ENCODE results near the gene DHODH.

DNA sequence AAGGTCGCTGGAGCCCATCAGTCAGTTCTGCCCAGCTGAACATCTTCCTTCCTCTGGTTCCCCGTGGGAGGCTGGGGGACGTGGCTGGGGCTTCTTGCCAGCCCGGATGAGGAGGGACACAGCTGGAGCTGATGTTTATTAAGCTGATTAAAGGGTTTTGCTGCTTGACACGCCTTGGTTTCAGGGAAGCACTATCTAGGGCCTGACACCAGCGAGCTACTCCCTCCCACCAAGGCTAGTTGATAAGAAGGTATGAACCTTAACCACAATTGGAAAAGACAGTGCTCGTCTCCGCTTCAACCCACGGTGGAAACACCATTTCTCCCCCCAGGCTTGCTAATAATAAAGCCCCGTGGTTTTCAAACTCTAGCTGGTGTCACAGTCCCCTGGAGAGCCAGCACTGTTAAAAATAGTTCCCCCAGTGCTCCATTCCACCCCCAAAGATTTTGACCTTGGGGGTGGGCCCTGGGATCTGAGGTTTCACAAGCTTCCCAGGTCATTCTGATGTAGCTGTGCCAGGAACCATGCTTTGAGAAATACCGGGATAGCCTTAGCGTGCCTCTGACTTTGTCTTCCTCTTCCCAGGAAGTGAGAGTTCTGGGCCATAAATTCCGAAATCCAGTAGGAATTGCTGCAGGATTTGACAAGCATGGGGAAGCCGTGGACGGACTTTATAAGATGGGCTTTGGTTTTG lies 5.5 kb downstream of the DHODH start:
- TF ChIP-seq, protein P1, sequence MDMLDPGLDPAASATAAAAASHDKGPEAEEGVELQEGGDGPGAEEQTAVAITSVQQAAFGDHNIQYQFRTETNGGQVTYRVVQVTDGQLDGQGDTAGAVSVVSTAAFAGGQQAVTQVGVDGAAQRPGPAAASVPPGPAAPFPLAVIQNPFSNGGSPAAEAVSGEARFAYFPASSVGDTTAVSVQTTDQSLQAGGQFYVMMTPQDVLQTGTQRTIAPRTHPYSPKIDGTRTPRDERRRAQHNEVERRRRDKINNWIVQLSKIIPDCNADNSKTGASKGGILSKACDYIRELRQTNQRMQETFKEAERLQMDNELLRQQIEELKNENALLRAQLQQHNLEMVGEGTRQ (IDR thresholded peaks at IDR 0.05; ENCODE audit: low read depth, low read length): no peak
- no peak for TF ChIP-seq CTCF (conservative IDR thresholded peaks at IDR 0.05; ENCODE audit: low read depth, low read length)
- no peak for TF ChIP-seq MAFK (IDR thresholded peaks at IDR 0.05; ENCODE audit: low read depth, low read length)
- TF ChIP-seq POLR2A (IDR thresholded peaks at IDR 0.05; ENCODE audit: low read depth, low read length): no peak
- no peak for TF ChIP-seq RCOR1 (IDR thresholded peaks at IDR 0.05; ENCODE audit: insufficient replicate concordance, low read length)
- no peak for TF ChIP-seq CHD1 (IDR thresholded peaks at IDR 0.05; ENCODE audit: low read depth, low read length)
- no peak for TF ChIP-seq RFX5 (IDR thresholded peaks at IDR 0.05; ENCODE audit: low read depth, low read length)
- no peak for TF ChIP-seq CEBPB (IDR thresholded peaks at IDR 0.05; ENCODE audit: low read depth, low read length)
- TF ChIP-seq BHLHE40 (IDR thresholded peaks at IDR 0.05; ENCODE audit: low read depth, low read length): no peak
- no peak for TF ChIP-seq SMC3 (IDR thresholded peaks at IDR 0.05; ENCODE audit: low read depth, low read length)
- no peak for TF ChIP-seq MXI1 (IDR thresholded peaks at IDR 0.05; ENCODE audit: borderline replicate concordance, low read depth, low read length)
